Erythroblast (primary cell): ENCODE measurements around the gene RTN4IP1.

Experiments
- GATA1 ChIP-seq: IDR thresholded peaks from 2 replicates; pipeline ENCODE4 v1.6.1; 2011; ENCODE audit warnings: low read depth, mild to moderate bottlenecking, control low read depth, low read length, moderate library complexity
- POLR2A ChIP-seq: IDR thresholded peaks from 2 replicates; pipeline ENCODE4 v1.6.1; 2011; ENCODE audit warnings: mild to moderate bottlenecking, low read length

GRCh38 chr6:106599440-106599839 is 29.9 kb downstream of the RTN4IP1 start:
- no peak for TF ChIP-seq POLR2A
- no peak for TF ChIP-seq GATA1
